GM12878 (cell line): ENCODE measurements around the gene FPGS. TPM values are rescaled to one million over a fixed set of nuclear protein-coding genes. Genes with fewer than 3 reads are reported as not detected.

Experiments used
- ATAC-seq: fragments of 200-7000 bp; cut with Tn5 transposase; 3 replicates; pipeline ENCODE4 v1.9.1; 2020; ENCODE audit warnings: mild to moderate bottlenecking, moderate library complexity
- BruUV-seq: library from RNA; stranded (reverse); fragments of 400-500 nt; replicated peaks from 2 replicates; lab custom pipeline; 2021; lab: Mats Ljungman, UMichigan
- CTCF ChIA-PET: fragments of 300-600 bp; sonication (Branson Sonifier 250); formaldehyde crosslinking; extraction: SDS; loops from one replicate; lab custom pipeline; 2021; ENCODE audit warnings: inconsistent platforms; lab: Yijun Ruan, JAX
- POLR2A ChIA-PET: fragments of 350-600 bp; formaldehyde crosslinking; extraction: SDS; loops from one replicate; lab custom pipeline; 2021; ENCODE audit warnings: inconsistent platforms; lab: Charles Lee
- RAD21 ChIA-PET: fragments of 300-600 bp; sonication (Branson Sonifier 250); formaldehyde crosslinking; loops from one replicate; lab custom pipeline; 2023; ENCODE audit warnings: antibody characterized with exemption; ENCODE audit not compliant: unreplicated experiment; lab: Charles Lee
- SMC1A ChIA-PET: fragments of 300-600 bp; sonication (Branson Sonifier 250); formaldehyde crosslinking; loops from one replicate; lab custom pipeline; 2023; ENCODE audit not compliant: unreplicated experiment, uncharacterized antibody; lab: Charles Lee
- DNase-seq: peaks from one replicate; pipeline ENCODE4 v3.0.0-alpha.2; 2011; ENCODE audit warnings: low read depth, low spot score
- FAIRE-seq: peaks from 3 replicates; lab custom pipeline; 2011; peaks lifted over from hg19 to GRCh38; lab: Jason Lieb, UNC
- H2AFZ ChIP-seq: 2 replicates; pipeline ENCODE4 v1.6.0; 2011; ENCODE audit warnings: low read depth, low read length, control low read depth; ENCODE audit not compliant: control insufficient read depth
- H3K27ac ChIP-seq: 2 replicates; pipeline ENCODE4 v1.5.1; 2011; ENCODE audit warnings: control low read depth; ENCODE audit not compliant: control insufficient read depth, insufficient read depth
- H3K27me3 ChIP-seq, 2 experiments: replicated peaks in 1 of 2; 2 replicates each; pipeline versions ENCODE4 v1.6.0 to v1.6.1; 2011; ENCODE audit warnings: low read length in 1 of 2; ENCODE audit not compliant: control insufficient read depth in 2 of 2, insufficient read depth in 2 of 2
- H3K36me3 ChIP-seq, 2 experiments: 2 replicates each; pipeline ENCODE4 v1.5.1; 2011; ENCODE audit warnings: low read length in 1 of 2; ENCODE audit not compliant: control insufficient read depth in 2 of 2, insufficient read depth in 2 of 2
- H3K4me1 ChIP-seq: 2 replicates; pipeline ENCODE4 v1.6.1; 2011; ENCODE audit warnings: mild to moderate bottlenecking, low read length, moderate library complexity, mixed read lengths; ENCODE audit not compliant: control insufficient read depth, insufficient read depth
- H3K4me2 ChIP-seq: 2 replicates; pipeline ENCODE4 v1.6.0; 2011; ENCODE audit warnings: control low read depth; ENCODE audit not compliant: control insufficient read depth, insufficient read depth
- H3K4me3 ChIP-seq: fragments of 200-600 bp; sonication (generic); 2 replicates; pipeline ENCODE4 v1.5.1; 2016
- H3K79me2 ChIP-seq: 2 replicates; pipeline ENCODE4 v1.6.0; 2011; ENCODE audit warnings: low read length; ENCODE audit not compliant: control insufficient read depth, insufficient read depth
- H3K9ac ChIP-seq: 2 replicates; pipeline ENCODE4 v1.8.0; 2011; ENCODE audit warnings: low read length, control low read depth, mixed read lengths; ENCODE audit not compliant: control insufficient read depth, insufficient read depth
- H3K9me3 ChIP-seq: replicated peaks from 3 replicates; pipeline ENCODE4 v1.5.1; 2011; ENCODE audit warnings: mild to moderate bottlenecking, low read length; ENCODE audit not compliant: control insufficient read depth, insufficient read depth
- H4K20me1 ChIP-seq: 2 replicates; pipeline ENCODE4 v1.6.0; 2011; ENCODE audit not compliant: control insufficient read depth, insufficient read depth
- ASH2L ChIP-seq: fragments of 300-600, 200-600 bp; sonication (generic); IDR thresholded peaks from 2 replicates; pipeline ENCODE4 v1.6.1; 2017; ENCODE audit warnings: low read depth, mild to moderate bottlenecking, borderline replicate concordance
- EGR1 ChIP-seq, 2 experiments: IDR thresholded peaks; 1 replicate in 1 of 2; 2 replicates in 1 of 2; pipeline ENCODE4 v1.6.1; 2011 to 2012; ENCODE audit warnings: low read depth in 2 of 2, low read length in 2 of 2, borderline replicate concordance in 1 of 2, mild to moderate bottlenecking in 1 of 2, moderate library complexity in 1 of 2
- HCFC1 ChIP-seq: fragments of 150-350 bp; IDR thresholded peaks from 2 replicates; pipeline ENCODE4 v1.6.1; 2014; ENCODE audit warnings: low read length
- IKZF1 ChIP-seq: fragments of 450-650 bp; conservative IDR thresholded peaks from 2 replicates; pipeline ENCODE4 v1.6.1; 2017; ENCODE audit warnings: antibody characterized with exemption, mild to moderate bottlenecking
- MTA3 ChIP-seq: IDR thresholded peaks from 2 replicates; pipeline ENCODE4 v1.6.1; 2012; ENCODE audit warnings: low read length, inconsistent platforms, borderline replicate concordance
- NR2C2 ChIP-seq: IDR thresholded peaks from 2 replicates; pipeline ENCODE4 v1.6.1; 2011; ENCODE audit warnings: borderline replicate concordance, low read depth; ENCODE audit not compliant: control insufficient read depth, insufficient read length
- PML ChIP-seq: IDR thresholded peaks from 2 replicates; pipeline ENCODE4 v1.6.1; 2012; ENCODE audit warnings: low read length, inconsistent platforms
- SMAD5 ChIP-seq: IDR thresholded peaks from 2 replicates; pipeline ENCODE4 v1.6.1; 2016; ENCODE audit warnings: antibody characterized with exemption, low read depth
- STAT1 ChIP-seq: fragments of 450-650 bp; conservative IDR thresholded peaks from 2 replicates; pipeline ENCODE4 v1.6.1; 2014; ENCODE audit warnings: antibody characterized with exemption, mild to moderate bottlenecking
- SUZ12 ChIP-seq: fragments of 200-600 bp; sonication (generic); IDR thresholded peaks from one replicate; pipeline ENCODE4 v1.6.1; 2018; ENCODE audit warnings: antibody characterized with exemption, mild to moderate bottlenecking; ENCODE audit not compliant: unreplicated experiment
- TCF3 ChIP-seq: IDR thresholded peaks from 2 replicates; pipeline ENCODE4 v1.6.1; 2012; ENCODE audit warnings: low read depth, mild to moderate bottlenecking, low read length, borderline replicate concordance; ENCODE audit not compliant: insufficient read depth
- WGBS: methylation state at CpG from one replicate; pipeline ENCODE4 v1.1.6; 2016; ENCODE audit warnings: low lambda C conversion rate; ENCODE audit not compliant: insufficient replicate concordance, insufficient coverage; ENCODE audit errors: missing lambda C conversion rate; 5-methylcytosine and 5-hydroxymethylcytosine counted together
- in situ Hi-C: fragments of 300-500 bp; cut with MboI; formaldehyde crosslinking; loops from 9 replicates; pipeline ENCODE4 v1.14.3; 2018; ENCODE audit warnings: mixed read lengths
- intact Hi-C: fragments of 100-400 bp; cut with micrococcal nuclease; formaldehyde crosslinking; loops from one replicate; pipeline ENCODE4 v1.14.2; 2022; ENCODE audit not compliant: unreplicated experiment
- polyA plus RNA-seq, 11 experiments: library from polyadenylated mRNA; depleted of rRNA in 4 of 11; unstranded in 6 of 11; stranded (reverse) in 5 of 11; fragments of >200 nt; fragmentation: Nextera tagmentation in 4 of 11; fragmentation: Illumina TruSeq in 1 of 11; extraction: Ambion mirVana in 4 of 11; extraction: Trizol in 1 of 11; gene quantifications; 1 replicate in 1 of 11; 2 replicates in 10 of 11; pipeline versions ENCODE4 v1.2.1 to v1.2.3, GENCODE V29; 2011 to 2016; ENCODE audit warnings: inconsistent platforms in 2 of 11, missing spikeins in 2 of 11, low read depth in 1 of 11
- total RNA-seq, 4 experiments: library from RNA; depleted of rRNA in 3 of 4; stranded (reverse); fragments of >200 nt in 3 of 4; fragmentation: Illumina TruSeq in 1 of 4; extraction: Trizol in 1 of 4; gene quantifications; 2 replicates each; pipeline versions ENCODE4 v1.2.1 to v1.2.3, GENCODE V29; 2013 to 2021
- TF ChIP-seq, protein P1 (sequence below): IDR thresholded peaks from 2 replicates; pipeline ENCODE4 v1.6.1; 2011; ENCODE audit warnings: borderline replicate concordance, low read depth, mild to moderate bottlenecking, moderate library complexity, low read length; ENCODE audit not compliant: insufficient read depth, poor library complexity, severe bottlenecking
- TF ChIP-seq, protein P2 (sequence below): IDR thresholded peaks from 2 replicates; pipeline ENCODE4 v1.6.1; 2012; ENCODE audit warnings: improper control_type of control experiment, low read depth, low read length; ENCODE audit not compliant: insufficient replicate concordance

FPGS gene
- total and polyA plus RNA-seq, 10 of the 15 experiments (the other 5 are each of a cell fraction or from before 2014, with no cell fraction given) = 1.2 to 127 (median 80.4) TPM

DNA sequence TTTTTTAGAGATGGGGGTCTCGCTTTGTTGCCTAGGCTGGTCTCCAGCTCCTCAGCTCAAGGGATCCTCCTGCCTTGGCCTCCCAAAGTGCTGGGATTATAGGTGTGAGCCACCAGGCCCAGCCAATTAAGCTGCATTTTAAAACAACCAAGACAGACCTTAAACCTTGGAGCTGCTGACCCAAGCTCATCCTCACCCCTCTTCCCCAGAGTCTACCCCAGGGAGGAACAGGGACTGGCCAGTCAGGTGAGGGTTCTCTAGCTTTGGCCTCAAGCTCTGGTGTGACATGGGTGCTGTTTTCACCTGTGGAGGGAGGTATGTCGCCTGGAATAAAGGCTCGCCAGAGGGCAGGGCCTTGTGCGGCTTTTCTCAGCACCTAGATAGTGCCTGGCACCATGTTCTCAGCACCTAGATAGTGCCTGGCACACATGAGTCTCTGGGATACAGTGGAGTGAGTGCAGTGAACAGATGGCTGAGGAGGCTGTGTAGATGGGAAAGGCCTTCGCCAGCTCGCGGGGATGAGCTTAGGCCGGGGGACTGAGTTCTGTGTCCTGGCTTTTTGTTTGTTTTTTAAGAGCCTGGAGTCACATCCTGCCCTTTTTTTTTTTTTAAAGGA is 9.5 kb upstream of the FPGS start (continued):
- TF ChIP-seq, protein P1, sequence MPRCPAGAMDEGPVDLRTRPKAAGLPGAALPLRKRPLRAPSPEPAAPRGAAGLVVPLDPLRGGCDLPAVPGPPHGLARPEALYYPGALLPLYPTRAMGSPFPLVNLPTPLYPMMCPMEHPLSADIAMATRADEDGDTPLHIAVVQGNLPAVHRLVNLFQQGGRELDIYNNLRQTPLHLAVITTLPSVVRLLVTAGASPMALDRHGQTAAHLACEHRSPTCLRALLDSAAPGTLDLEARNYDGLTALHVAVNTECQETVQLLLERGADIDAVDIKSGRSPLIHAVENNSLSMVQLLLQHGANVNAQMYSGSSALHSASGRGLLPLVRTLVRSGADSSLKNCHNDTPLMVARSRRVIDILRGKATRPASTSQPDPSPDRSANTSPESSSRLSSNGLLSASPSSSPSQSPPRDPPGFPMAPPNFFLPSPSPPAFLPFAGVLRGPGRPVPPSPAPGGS = no peak
- no peak for TF ChIP-seq STAT1
- peak; percentile 33; the same call in 1 of the 2 replicates for TF ChIP-seq PML

DNA sequence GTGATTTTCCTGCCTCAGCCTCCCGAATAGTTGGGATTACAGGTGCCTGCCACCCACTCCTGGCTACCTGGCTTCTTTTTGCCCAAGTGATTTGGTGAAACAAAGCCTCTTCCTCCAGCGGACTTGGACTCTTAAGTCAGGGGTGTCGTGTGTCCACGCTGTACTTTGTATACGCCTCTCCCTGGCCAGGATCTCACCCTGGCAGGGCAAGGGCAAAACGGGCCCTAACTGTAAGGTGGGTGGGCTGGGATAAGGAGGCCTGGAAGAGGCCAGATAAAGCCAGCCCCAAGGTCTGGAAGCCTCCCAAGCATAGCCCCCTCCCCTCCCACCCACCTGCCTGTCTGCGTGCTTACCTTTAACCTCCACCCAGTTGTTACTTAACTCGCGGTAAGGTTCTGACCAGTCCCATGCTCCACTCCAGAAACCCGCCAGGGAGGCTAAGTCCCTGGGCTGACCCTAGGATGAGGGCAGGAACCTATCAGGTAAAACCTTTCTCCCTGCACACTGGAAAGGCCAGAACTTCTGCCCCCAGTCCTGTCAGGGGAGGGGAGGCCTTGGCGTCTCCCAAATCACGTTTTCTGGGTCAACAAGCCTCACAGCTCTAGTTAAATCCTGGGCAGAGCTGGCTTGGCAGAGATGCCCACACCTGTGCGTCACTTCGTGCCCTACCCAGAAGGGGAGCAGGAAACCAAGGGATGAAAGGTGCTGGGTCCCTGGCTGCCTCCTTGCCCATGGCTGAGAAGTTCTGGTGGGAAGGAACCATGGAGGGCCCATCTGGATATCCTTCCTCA is 8.5 kb upstream of the FPGS start:
- in situ Hi-C loops = no loop called here
- BruUV-seq = no TSS peak
- Histone ChIP-seq H3K9ac (no peak overlapping the region), H3K27ac (no peak overlapping the region), H2AFZ (no peak overlapping the region), H3K36me3 (peaks cover 9 to 21% of the 10 kb centered on the region in 2 experiments; a peak in 3 of 4 replicates), H3K4me2 (no peak overlapping the region), H3K9me3 (no peaks in the 10 kb centered on the region), H3K4me1 (peaks cover 21% of the 10 kb centered on the region), H3K79me2 (peaks cover 2% of the 10 kb centered on the region), H3K27me3 (no peaks in the 10 kb centered on the region), H3K4me3 (no peak overlapping the region), H4K20me1 (peaks cover 7% of the 10 kb centered on the region; the same call in 1 of the 2 replicates)
- ChIA-PET SMC1A (interaction anchor here (0.6 to 1.8 kb wide), 2 partner anchors 112 to 167 kb away, joined by 3 to 5 read pairs; no protein-coding TSS in a partner anchor), RAD21 (interaction anchor here (0.9 kb wide), 1 partner anchor 8 kb away, joined by 3 read pairs; the partner anchor contains the start of gene FPGS), CTCF (interaction anchor here (1.2 to 1.7 kb wide), 2 partner anchors 24 to 76 kb away, joined by 3 to 4 read pairs; no protein-coding TSS in a partner anchor), POLR2A (no interaction called here)
- FAIRE-seq = no peak
- intact Hi-C loops = no loop called here
- no peak for DNase-seq
- no peak for ATAC-seq
- WGBS = 83% methylated on average over 12 of the region's 14 CpGs
- no peak for TF ChIP-seq SUZ12
- no peak for TF ChIP-seq IKZF1
- TF ChIP-seq, protein P2, sequence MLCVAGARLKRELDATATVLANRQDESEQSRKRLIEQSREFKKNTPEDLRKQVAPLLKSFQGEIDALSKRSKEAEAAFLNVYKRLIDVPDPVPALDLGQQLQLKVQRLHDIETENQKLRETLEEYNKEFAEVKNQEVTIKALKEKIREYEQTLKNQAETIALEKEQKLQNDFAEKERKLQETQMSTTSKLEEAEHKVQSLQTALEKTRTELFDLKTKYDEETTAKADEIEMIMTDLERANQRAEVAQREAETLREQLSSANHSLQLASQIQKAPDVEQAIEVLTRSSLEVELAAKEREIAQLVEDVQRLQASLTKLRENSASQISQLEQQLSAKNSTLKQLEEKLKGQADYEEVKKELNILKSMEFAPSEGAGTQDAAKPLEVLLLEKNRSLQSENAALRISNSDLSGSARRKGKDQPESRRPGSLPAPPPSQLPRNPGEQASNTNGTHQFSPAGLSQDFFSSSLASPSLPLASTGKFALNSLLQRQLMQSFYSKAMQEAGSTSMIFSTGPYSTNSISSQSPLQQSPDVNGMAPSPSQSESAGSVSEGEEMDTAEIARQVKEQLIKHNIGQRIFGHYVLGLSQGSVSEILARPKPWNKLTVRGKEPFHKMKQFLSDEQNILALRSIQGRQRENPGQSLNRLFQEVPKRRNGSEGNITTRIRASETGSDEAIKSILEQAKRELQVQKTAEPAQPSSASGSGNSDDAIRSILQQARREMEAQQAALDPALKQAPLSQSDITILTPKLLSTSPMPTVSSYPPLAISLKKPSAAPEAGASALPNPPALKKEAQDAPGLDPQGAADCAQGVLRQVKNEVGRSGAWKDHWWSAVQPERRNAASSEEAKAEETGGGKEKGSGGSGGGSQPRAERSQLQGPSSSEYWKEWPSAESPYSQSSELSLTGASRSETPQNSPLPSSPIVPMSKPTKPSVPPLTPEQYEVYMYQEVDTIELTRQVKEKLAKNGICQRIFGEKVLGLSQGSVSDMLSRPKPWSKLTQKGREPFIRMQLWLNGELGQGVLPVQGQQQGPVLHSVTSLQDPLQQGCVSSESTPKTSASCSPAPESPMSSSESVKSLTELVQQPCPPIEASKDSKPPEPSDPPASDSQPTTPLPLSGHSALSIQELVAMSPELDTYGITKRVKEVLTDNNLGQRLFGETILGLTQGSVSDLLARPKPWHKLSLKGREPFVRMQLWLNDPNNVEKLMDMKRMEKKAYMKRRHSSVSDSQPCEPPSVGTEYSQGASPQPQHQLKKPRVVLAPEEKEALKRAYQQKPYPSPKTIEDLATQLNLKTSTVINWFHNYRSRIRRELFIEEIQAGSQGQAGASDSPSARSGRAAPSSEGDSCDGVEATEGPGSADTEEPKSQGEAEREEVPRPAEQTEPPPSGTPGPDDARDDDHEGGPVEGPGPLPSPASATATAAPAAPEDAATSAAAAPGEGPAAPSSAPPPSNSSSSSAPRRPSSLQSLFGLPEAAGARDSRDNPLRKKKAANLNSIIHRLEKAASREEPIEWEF = no peak
- no peak for TF ChIP-seq HCFC1
- 0 out of 2 replicates have a peak, but pooled peaks have one; percentile 45 for TF ChIP-seq MTA3
- no peak for TF ChIP-seq STAT1
- 0 out of 2 replicates have a peak, but pooled peaks have one; percentile 48 for TF ChIP-seq SMAD5
- no peak for TF ChIP-seq ASH2L
- TF ChIP-seq TCF3 = no peak
- 0 out of 2 replicates have a peak, but pooled peaks have one; percentile 1 for TF ChIP-seq PML
- no peak for TF ChIP-seq NR2C2
- TF ChIP-seq EGR1 (IDR thresholded peaks at IDR 0.05; ENCODE audit: borderline replicate concordance in 1 of 2, low read depth in 2 of 2, low read length in 2 of 2) = 0 out of 3 replicates have a peak, but pooled peaks of 1 of the 2 experiments have one; percentile 4
